Esophagus muscularis mucosa (tissue), 4 donors: ENCODE results near the gene TMEM221.

Experiments
- EP300 ChIP-seq: sonication (generic); formaldehyde crosslinking; IDR thresholded peaks from one replicate; pipeline ENCODE4 v1.6.1; 2017; ENCODE audit warnings: antibody characterized with exemption
- POLR2A ChIP-seq: fragments of 450-650 bp; IDR thresholded peaks from one replicate; pipeline ENCODE4 v1.6.1; 2017; ENCODE audit warnings: antibody characterized with exemption, moderate library complexity, mild to moderate bottlenecking, low read depth
- TF ChIP-seq, protein P1 (sequence below), 3 experiments: fragments of 200-600 bp in 2 of 3; fragments of 450-650 bp in 1 of 3; sonication (generic) in 2 of 3; IDR thresholded peaks; one replicate each; pipeline ENCODE4 v1.5.1; 2017 to 2019; ENCODE audit warnings: antibody characterized with exemption in 3 of 3, mild to moderate bottlenecking in 2 of 3, moderate library complexity in 1 of 3

DNA sequence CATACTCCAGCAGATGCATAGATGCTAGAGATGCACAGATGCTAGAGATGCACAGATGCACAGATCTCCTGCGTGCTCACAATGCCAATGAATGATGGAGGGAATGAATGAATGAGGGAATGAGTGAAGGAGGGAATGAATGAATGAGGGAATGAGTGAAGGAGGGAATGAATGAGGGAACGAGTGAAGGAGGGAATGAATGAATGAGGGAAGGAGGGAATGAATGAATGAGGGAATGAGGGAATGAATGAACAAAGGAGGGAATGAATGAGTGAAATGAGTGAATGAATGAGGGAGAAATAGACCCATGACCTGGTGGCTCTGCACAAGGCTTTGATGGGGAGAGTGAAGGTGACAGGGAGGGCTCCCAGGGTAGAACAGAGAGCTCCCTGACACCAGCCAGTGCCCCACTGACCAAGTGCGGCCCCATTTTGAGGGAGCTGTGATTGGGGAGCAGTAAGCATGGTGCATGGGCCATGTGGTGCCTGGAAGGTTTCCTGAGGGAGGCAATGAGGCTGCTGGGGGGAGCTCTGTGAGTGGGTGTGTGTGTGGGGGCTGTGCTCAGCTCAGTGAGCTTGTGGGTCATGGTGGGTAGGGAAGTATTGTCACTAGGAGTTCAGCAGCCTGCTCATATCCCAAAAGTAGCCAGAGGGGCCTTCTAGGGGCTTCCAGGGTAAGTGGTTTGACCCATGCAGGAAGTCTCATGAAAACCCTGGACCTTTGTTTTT lies 34.6 kb upstream of the TMEM221 start:
- TF ChIP-seq, protein P1, sequence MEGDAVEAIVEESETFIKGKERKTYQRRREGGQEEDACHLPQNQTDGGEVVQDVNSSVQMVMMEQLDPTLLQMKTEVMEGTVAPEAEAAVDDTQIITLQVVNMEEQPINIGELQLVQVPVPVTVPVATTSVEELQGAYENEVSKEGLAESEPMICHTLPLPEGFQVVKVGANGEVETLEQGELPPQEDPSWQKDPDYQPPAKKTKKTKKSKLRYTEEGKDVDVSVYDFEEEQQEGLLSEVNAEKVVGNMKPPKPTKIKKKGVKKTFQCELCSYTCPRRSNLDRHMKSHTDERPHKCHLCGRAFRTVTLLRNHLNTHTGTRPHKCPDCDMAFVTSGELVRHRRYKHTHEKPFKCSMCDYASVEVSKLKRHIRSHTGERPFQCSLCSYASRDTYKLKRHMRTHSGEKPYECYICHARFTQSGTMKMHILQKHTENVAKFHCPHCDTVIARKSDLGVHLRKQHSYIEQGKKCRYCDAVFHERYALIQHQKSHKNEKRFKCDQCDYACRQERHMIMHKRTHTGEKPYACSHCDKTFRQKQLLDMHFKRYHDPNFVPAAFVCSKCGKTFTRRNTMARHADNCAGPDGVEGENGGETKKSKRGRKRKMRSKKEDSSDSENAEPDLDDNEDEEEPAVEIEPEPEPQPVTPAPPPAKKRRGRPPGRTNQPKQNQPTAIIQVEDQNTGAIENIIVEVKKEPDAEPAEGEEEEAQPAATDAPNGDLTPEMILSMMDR (IDR thresholded peaks at IDR 0.05): no peak
- TF ChIP-seq EP300: no peak
- no peak for TF ChIP-seq POLR2A
